HG03097 (cell line): ENCODE results near the gene C3orf49.

ENCODE experiments used
- ATAC-seq: cut with Tn5 transposase; IDR thresholded peaks from one replicate; pipeline ENCODE4 v1.9.1; 2021; ENCODE audit not compliant: unreplicated experiment, low FRiP score

The C3orf49 gene

GRCh38 chr3:63849175-63849574 lies 30.1 kb downstream of the C3orf49 start:
- ATAC-seq = no peak

GRCh38 chr3:63851287-63851686 lies 32.2 kb downstream of the C3orf49 start:
- no peak for ATAC-seq

- no peak for ATAC-seq
Observed at GRCh38 chr3:63853106-63853505, 34.0 kb downstream of the C3orf49 start.

GRCh38 chr3:63855333-63855940 lies 36.3 kb downstream of the C3orf49 start:
- ATAC-seq = no peak

GRCh38 chr3:63857311-63857710 lies 38.2 kb downstream of the C3orf49 start:
- no peak for ATAC-seq

GRCh38 chr3:63860776-63861175 lies 41.7 kb downstream of the C3orf49 start:
- no peak for ATAC-seq

GRCh38 chr3:63861306-63861705 lies 42.2 kb downstream of the C3orf49 start:
- no peak for ATAC-seq

- ATAC-seq = peak; percentile 5
Observed at GRCh38 chr3:63862804-63863149, 43.7 kb downstream of the C3orf49 start.

GRCh38 chr3:63863150-63864007 lies 44.3 kb downstream of the C3orf49 start, which contains the start of the genes ATXN7 and THOC7:
Gene ATXN7, plus strand, starts transcription at chr3:63863867. Its CDS starts 48,732 bp downstream, at chr3:63912599.
Gene THOC7, minus strand, starts transcription at chr3:63863805. Its CDS starts 15 bp downstream, at chr3:63863790.
- peak; percentile 60 for ATAC-seq

GRCh38 chr3:63864008-63864964 lies 45.2 kb downstream of the C3orf49 start:
- peak; percentile 39 for ATAC-seq

GRCh38 chr3:63864965-63865327 lies 45.8 kb downstream of the C3orf49 start:
- no peak for ATAC-seq

GRCh38 chr3:63867225-63867624 lies 48.1 kb downstream of the C3orf49 start:
- ATAC-seq = no peak

GRCh38 chr3:63869940-63870614 lies 51.0 kb downstream of the C3orf49 start:
- no peak for ATAC-seq

GRCh38 chr3:63870615-63871005 lies 51.5 kb downstream of the C3orf49 start:
- ATAC-seq = no peak

- no peak for ATAC-seq
Observed at GRCh38 chr3:63872135-63872924, 53.2 kb downstream of the C3orf49 start.

GRCh38 chr3:63874769-63875168 lies 55.7 kb downstream of the C3orf49 start:
- no peak for ATAC-seq

- no peak for ATAC-seq
Observed at GRCh38 chr3:63875510-63875909, 56.4 kb downstream of the C3orf49 start.

GRCh38 chr3:63876260-63876659 lies 57.2 kb downstream of the C3orf49 start:
- ATAC-seq = no peak

GRCh38 chr3:63877737-63878393 lies 58.8 kb downstream of the C3orf49 start:
- ATAC-seq = no peak
